Spleen (tissue), 11 donors: ENCODE measurements around the gene EPB41L4A. TPM values are rescaled to one million over a fixed set of nuclear protein-coding genes. Genes with fewer than 3 reads are reported as not detected.
"Not testable (repeated sequence)": the region's sequence is repeated elsewhere in the genome, so short reads cannot be mapped to it uniquely, and the experiment has no call there.

Experiments
- DNase-seq: peaks from one replicate; pipeline ENCODE4 v3.0.0-alpha.2; 2020
- H3K27ac ChIP-seq, 8 donors: fragments of 200-600 bp; sonication (generic) in 7 of 8; 1 replicate in 4 of 8; 2 replicates in 4 of 8; pipeline versions ENCODE4 v1.5.0 to v1.8.0; 2016 to 2021; ENCODE audit warnings: inconsistent platforms in 4 of 8, mild to moderate bottlenecking in 4 of 8, moderate library complexity in 1 of 8
- H3K27me3 ChIP-seq, 7 donors: fragments of 200-600 bp; sonication (generic) in 6 of 7; replicated peaks in 1 of 7; 1 replicate in 4 of 7; 2 replicates in 3 of 7; pipeline versions ENCODE4 v1.5.0 to v1.8.0; 2016 to 2021; ENCODE audit warnings: inconsistent platforms in 3 of 7, mild to moderate bottlenecking in 1 of 7
- H3K36me3 ChIP-seq, 6 donors: fragments of 200-600 bp; sonication (generic) in 5 of 6; 1 replicate in 4 of 6; 2 replicates in 2 of 6; pipeline versions ENCODE4 v1.5.0 to v1.8.0; 2016 to 2021; ENCODE audit warnings: inconsistent platforms in 2 of 6
- H3K4me1 ChIP-seq, 6 donors: fragments of 200-600 bp; sonication (generic) in 5 of 6; 1 replicate in 3 of 6; 2 replicates in 3 of 6; pipeline versions ENCODE4 v1.5.0 to v1.8.0; 2016 to 2021; ENCODE audit warnings: inconsistent platforms in 3 of 6
- H3K4me3 ChIP-seq, 8 donors: fragments of 200-600 bp; sonication (generic) in 7 of 8; 1 replicate in 4 of 8; 2 replicates in 4 of 8; pipeline versions ENCODE4 v1.5.0 to v1.8.0; 2016 to 2021; ENCODE audit warnings: inconsistent platforms in 4 of 8, mild to moderate bottlenecking in 4 of 8, moderate library complexity in 2 of 8
- H3K9me3 ChIP-seq, 8 donors: fragments of 200-600 bp; sonication (generic) in 7 of 8; 1 replicate in 4 of 8; 2 replicates in 4 of 8; pipeline versions ENCODE4 v1.5.0 to v1.8.0; 2016 to 2021; ENCODE audit warnings: inconsistent platforms in 4 of 8
- CTCF ChIP-seq, 11 experiments: fragments of 200-600 bp in 7 of 11; fragments of 450-650 bp in 4 of 11; sonication (generic) in 4 of 11; IDR thresholded peaks in 8 of 11; conservative IDR thresholded peaks in 3 of 11; 1 replicate in 7 of 11; 2 replicates in 4 of 11; pipeline versions ENCODE4 v1.4.0 to v1.8.0; 2016 to 2021; ENCODE audit warnings: antibody characterized with exemption in 11 of 11, inconsistent platforms in 4 of 11, mild to moderate bottlenecking in 1 of 11
- POLR2A ChIP-seq, 3 donors: fragments of 450-650 bp; IDR thresholded peaks; one replicate each; pipeline ENCODE4 v1.5.1; 2017; ENCODE audit warnings: antibody characterized with exemption in 3 of 3, mild to moderate bottlenecking in 1 of 3
- POLR2AphosphoS5 ChIP-seq, 3 donors: sonication (generic); formaldehyde crosslinking; IDR thresholded peaks; one replicate each; pipeline ENCODE4 v1.5.1; 2017; ENCODE audit warnings: antibody characterized with exemption in 3 of 3
- WGBS, 5 donors: extraction: QIAGEN DNeasy Blood & Tissue Kit in 3 of 5; methylation state at CpG; one replicate each; pipeline versions ENCODE4 v1.1.5 to v1.1.7; 2013 to 2018; 5-methylcytosine and 5-hydroxymethylcytosine counted together
- intact Hi-C: fragments of 100-400 bp; cut with DNase I; formaldehyde crosslinking; loops from one replicate; pipeline ENCODE4 v1.15.0; 2023; ENCODE audit warnings: low total_unique reads
- polyA plus RNA-seq, 3 donors: library from polyadenylated mRNA; stranded (reverse); fragments of 200-250 nt; gene quantifications; one replicate each; pipeline ENCODE4 v1.2.1, GENCODE V29; 2013
- total RNA-seq, 7 donors: library from RNA; depleted of rRNA in 3 of 7; stranded (reverse); fragments of >200 nt in 3 of 7; fragmentation: NEBNext Ultra II Directional in 4 of 7; extraction: Animal tissue kit (Norgen Biotek cat#: 25700) in 4 of 7; gene quantifications; one replicate each; pipeline versions ENCODE4 v1.1.0 to v1.2.1, GENCODE V29; 2016 to 2021
- donor health status: healthy with polysubstance abuse.
- donor health status: DM: no; HTN: no; CAD: no; lungs with moderate emphysema.
- donor health status: DM: no; HTN: no; CAD: no.
- donor health status: Bipolar disorder and iron deficiency.
- donor health status: healthy.
- donor health status: DM: no; HTN: no; CAD: no.
- donor health status: DM: yes; HTN: yes; CAD: no.

EPB41L4A gene
- total and polyA plus RNA-seq, 10 donors = 1.4 to 28.1 (median 12.2) TPM

DNA sequence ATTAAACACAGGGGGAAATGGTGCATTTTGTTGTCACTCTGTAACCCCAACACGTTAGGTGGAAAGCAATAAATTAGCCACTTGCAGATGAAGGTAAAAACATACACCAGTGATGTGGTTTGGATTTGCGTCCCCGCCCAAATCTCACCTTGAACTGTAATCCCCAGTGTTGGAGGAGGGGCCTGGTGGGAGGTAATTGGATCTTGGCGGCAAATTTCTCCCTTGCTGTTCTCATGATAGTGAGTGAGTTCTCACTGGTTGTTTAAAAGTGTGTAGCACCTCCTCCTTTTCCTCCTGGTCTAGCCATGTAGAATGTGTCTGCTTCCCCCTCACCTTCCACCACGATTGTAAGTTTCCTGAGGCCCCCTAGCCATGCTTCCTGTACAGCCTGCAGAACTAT is 17.2 kb downstream of the EPB41L4A start:
- TF ChIP-seq CTCF (IDR thresholded peaks at IDR 0.05 in 8 of 11, conservative IDR thresholded peaks at IDR 0.05 in 3 of 11) (no peak), POLR2AphosphoS5 (IDR thresholded peaks at IDR 0.05) (no peak), POLR2A (IDR thresholded peaks at IDR 0.05) (no peak)
- WGBS, 5 donors = 74 to 81% (median 78%) methylated on average over 5 of the region's 5 CpGs
- H3K27me3 ChIP-seq = no peaks in the 10 kb centered on the region
- H3K27ac ChIP-seq = no peak overlapping the region
- no peak for DNase-seq
- no peaks in the 10 kb centered on the region for H3K36me3 ChIP-seq
- no peaks in the 10 kb centered on the region for H3K9me3 ChIP-seq
- H3K4me3 ChIP-seq = no peak overlapping the region
- peaks cover 0 to 11% (median 2%) of the 10 kb centered on the region in 6 donors for H3K4me1 ChIP-seq
- intact Hi-C loops = no loop called here

- no peak overlapping the region for H3K4me3 ChIP-seq
- 70 to 88% (median 84%) methylated on average over 2 of the region's 2 CpGs for WGBS, 5 donors
- intact Hi-C loops = no loop called here
- no peak overlapping the region for H3K27ac ChIP-seq
- no peaks in the 10 kb centered on the region for H3K27me3 ChIP-seq
- no peak for DNase-seq
- no peaks in the 10 kb centered on the region for H3K36me3 ChIP-seq
- H3K4me1 ChIP-seq = no peaks in the 10 kb centered on the region
- no peaks in the 10 kb centered on the region for H3K9me3 ChIP-seq
- no peak for TF ChIP-seq POLR2AphosphoS5 (IDR thresholded peaks at IDR 0.05)
- TF ChIP-seq POLR2A (IDR thresholded peaks at IDR 0.05) = no peak
- no peak for TF ChIP-seq CTCF (IDR thresholded peaks at IDR 0.05 in 8 of 11, conservative IDR thresholded peaks at IDR 0.05 in 3 of 11)
These were observed 21.4 kb downstream of the EPB41L4A start for GRCh38 chr5:112397690-112398089.

DNA sequence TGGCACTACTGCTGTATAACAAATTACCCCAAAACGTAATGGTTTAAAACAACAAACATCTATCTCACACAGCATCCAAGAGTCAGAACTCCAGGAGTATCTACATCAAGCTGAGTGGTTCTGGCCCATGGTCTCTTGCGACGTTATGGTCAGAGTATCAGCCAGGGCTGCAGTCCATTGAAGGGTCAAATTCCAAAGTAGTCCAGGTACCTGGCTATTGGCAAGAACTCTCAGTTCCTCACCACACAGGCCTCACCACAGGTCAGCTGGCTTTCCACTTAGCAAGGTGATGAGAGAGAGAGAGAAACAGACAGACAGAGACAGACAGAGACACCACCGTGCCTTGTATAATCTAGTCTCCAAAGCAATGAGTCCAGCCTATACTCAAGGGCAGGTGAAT is 22.6 kb downstream of the EPB41L4A start:
- TF ChIP-seq CTCF (IDR thresholded peaks at IDR 0.05 in 8 of 11, conservative IDR thresholded peaks at IDR 0.05 in 3 of 11) = no peak
- Histone ChIP-seq H3K4me3 (no peak overlapping the region), H3K27me3 (no peaks in the 10 kb centered on the region), H3K9me3 (no peaks in the 10 kb centered on the region), H3K4me1 (no peaks in the 10 kb centered on the region), H3K36me3 (no peaks in the 10 kb centered on the region), H3K27ac (no peak overlapping the region)
- 84 to 93% (median 90%) methylated on average over 4 of the region's 4 CpGs for whole genome bisulfite sequencing, 5 donors
- DNase-seq = no peak
- intact Hi-C loops = no loop called here

DNA sequence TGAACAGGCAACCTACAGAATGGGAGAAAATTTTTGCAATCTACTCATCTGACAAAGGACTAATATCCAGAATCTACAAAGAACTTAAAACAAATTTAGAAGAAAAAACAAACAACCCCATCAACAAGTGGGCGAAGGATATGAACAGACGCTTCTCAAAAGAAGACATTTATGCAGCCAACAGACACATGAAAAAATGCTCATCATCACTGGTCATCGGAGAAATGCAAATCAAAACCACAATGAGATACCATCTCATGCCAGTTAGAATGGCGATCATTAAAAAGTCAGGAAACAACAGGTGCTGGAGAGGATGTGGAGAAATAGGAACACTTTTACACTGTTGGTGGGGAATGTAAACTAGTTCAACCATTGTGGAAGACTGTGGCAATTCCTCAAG is 23.8 kb downstream of the EPB41L4A start:
- H3K4me1 ChIP-seq, H3K4me3 ChIP-seq, DNase-seq, H3K27me3 ChIP-seq, H3K9me3 ChIP-seq, H3K36me3 ChIP-seq, intact Hi-C loops, H3K27ac ChIP-seq: not testable (repeated sequence)
- WGBS, 5 donors = 85 to 97% (median 94%) methylated on average over 4 of the region's 4 CpGs

- intact Hi-C loops = no loop called here
- 81 to 92% (median 88%) methylated on average over 8 of the region's 8 CpGs for WGBS, 5 donors
- Histone ChIP-seq H3K27ac (no peak overlapping the region), H3K4me3 (no peak overlapping the region), H3K9me3 (no peaks in the 10 kb centered on the region), H3K36me3 (no peaks in the 10 kb centered on the region), H3K27me3 (no peaks in the 10 kb centered on the region), H3K4me1 (peaks cover 0 to 5% (median 0%) of the 10 kb centered on the region in 6 donors)
- no peak for TF ChIP-seq POLR2A (IDR thresholded peaks at IDR 0.05)
- no peak for TF ChIP-seq CTCF (IDR thresholded peaks at IDR 0.05 in 8 of 11, conservative IDR thresholded peaks at IDR 0.05 in 3 of 11)
- TF ChIP-seq POLR2AphosphoS5 (IDR thresholded peaks at IDR 0.05) = no peak
- no peak for DNase-seq
These were observed 28.8 kb downstream of the EPB41L4A start for GRCh38 chr5:112390327-112390726.
